GM10847 (cell line): ENCODE data around the gene TAF1.

Experiments used
- POLR2A ChIP-seq: IDR thresholded peaks from 2 replicates; pipeline ENCODE4 v1.6.1; 2011; ENCODE audit not compliant: insufficient read length; ENCODE audit errors: extremely low read depth

TAF1 gene

GRCh38 chrX:71496476-71496875 lies 130.3 kb downstream of the TAF1 start:
- TF ChIP-seq POLR2A = no peak

GRCh38 chrX:71504346-71504745 lies 138.2 kb downstream of the TAF1 start:
- no peak for TF ChIP-seq POLR2A

- TF ChIP-seq POLR2A = no peak
These were observed 143.1 kb downstream of the TAF1 start for GRCh38 chrX:71509289-71509688.

GRCh38 chrX:71510161-71510560 lies 144.0 kb downstream of the TAF1 start:
- TF ChIP-seq POLR2A = no peak

- no peak for TF ChIP-seq POLR2A
These were observed 148.3 kb downstream of the TAF1 start for GRCh38 chrX:71514367-71515037.

- TF ChIP-seq POLR2A = no peak
These were observed 148.9 kb downstream of the TAF1 start for GRCh38 chrX:71515038-71515396.
